HG02588 (cell line): ENCODE data around the gene VARS2.

Experiments
- ATAC-seq: cut with Tn5 transposase; IDR thresholded peaks from one replicate; pipeline ENCODE4 v1.9.1; 2021; ENCODE audit warnings: mild to moderate bottlenecking, moderate library complexity; ENCODE audit not compliant: unreplicated experiment

Gene VARS2

GRCh38 chr6:30884521-30885480 lies 29.2 kb upstream of the VARS2 start:
- no peak for ATAC-seq

- ATAC-seq: no peak
Observed at GRCh38 chr6:30885481-30885998, 28.5 kb upstream of the VARS2 start.

GRCh38 chr6:30885999-30886896 lies 27.8 kb upstream of the VARS2 start:
- ATAC-seq: no peak

- ATAC-seq: no peak
Observed at GRCh38 chr6:30886897-30887255, 27.2 kb upstream of the VARS2 start.

DNA sequence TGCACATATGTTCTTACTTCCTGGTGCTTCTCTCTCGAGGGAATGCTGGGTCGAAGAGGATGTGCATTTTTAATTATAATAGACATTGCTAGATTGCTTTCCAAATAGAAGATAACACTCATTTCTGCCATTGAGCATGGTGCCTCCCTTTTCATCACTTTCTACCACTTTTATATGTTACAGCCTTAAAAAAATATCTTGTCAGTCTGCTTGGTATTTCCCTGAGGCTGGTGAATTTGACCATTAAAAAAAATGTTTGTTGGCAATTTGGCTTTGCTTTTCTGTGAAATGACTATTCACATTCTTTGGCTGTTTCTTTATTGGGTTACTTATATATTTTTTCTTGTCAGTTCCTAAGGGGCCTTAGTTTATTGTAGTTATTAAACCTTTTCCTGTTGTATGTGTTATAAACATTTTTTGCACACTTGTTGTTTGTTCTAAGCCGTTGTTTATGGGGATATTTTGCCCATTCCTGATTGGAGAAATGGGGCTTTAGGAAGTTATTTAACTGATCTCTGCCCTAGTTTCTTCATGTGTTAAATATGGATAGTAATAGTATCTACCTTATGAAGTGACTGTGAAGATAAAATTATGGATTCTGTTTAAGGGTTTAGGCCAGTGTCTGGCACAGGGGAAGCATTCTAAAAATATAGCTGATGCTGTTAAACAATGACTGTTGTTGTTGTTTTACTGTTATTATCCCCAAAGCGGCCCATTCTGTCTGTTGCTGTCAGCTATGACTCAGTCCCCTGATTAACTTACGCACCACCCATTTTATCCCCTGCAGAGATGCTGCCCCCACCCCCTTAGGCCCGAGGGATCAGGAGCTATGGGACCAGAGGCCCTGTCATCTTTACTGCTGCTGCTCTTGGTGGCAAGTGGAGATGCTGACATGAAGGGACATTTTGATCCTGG lies 25.9 kb upstream of the VARS2 start:
- no peak for ATAC-seq

- no peak for ATAC-seq
Observed at GRCh38 chr6:30888816-30889495, 25.1 kb upstream of the VARS2 start.

- no peak for ATAC-seq
Observed at GRCh38 chr6:30889496-30889885, 24.5 kb upstream of the VARS2 start.

DNA sequence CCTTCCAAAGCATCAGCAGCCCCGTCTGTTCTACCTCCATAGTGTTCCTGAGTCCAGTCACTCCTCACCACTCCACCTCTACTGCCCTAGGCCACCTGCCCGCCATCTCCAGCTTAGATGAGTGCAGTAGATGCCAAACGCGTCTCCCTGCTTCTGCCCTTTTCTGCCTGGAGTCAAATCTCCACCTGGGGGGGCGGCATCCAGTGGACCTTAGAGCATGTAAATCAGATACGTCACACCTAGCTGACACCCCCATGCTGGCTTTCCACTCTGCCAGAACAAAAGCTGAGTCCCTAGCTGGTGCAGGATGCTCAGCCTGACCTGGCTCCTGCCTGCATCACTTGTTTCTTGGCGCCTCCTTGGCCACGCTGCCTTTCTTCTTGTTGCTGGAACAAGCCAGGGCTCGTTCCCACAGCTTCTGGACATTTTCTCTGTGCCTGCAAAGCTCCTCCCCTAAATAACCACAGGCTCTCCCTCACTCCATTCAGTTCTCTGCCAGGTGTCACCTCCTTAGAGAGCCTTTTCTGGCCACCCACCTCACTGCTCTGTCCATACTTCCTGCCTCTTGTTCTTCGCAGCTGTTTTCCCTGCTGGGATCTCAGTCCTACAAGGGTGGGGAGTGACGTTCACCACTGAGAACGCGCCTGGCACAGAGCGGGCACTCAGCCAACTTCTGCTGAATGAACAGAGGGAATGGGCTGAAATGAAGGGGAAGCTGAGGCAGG lies 24.0 kb upstream of the VARS2 start:
- no peak for ATAC-seq

DNA sequence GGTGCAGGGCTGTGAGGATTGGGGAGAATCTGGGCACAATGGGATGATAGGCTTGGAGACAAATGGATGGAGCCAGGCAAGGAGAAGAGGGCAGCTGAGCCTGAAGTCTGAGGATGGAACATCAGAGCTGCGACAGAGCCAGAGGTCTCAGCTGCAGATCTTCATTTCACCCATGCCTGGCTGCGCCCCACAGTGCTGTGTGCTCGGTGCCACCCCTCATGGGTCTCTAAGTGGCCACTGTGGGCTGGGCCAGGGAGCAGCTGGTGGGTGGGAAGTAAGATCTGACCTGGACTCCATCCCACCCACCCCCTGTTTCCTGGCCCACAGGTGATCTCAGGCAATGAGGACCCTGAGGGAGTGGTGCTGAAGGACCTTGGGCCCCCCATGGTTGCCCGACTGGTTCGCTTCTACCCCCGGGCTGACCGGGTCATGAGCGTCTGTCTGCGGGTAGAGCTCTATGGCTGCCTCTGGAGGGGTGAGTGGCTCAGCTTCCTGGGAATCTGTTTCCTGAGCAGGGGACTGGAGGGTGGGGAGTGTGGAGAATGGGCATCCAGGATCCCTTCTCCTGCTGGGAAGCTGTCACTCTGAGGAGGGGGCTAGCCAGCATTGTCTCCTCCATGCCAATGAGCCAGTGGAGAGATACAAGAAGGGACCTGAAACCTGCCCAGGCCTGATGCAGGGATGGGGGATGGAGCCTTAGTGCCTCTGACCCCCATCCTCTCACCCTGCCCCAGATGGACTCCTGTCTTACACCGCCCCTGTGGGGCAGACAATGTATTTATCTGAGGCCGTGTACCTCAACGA lies 23.2 kb upstream of the VARS2 start:
- no peak for ATAC-seq

- ATAC-seq: no peak
Observed at GRCh38 chr6:30891450-30891723, 22.7 kb upstream of the VARS2 start.

DNA sequence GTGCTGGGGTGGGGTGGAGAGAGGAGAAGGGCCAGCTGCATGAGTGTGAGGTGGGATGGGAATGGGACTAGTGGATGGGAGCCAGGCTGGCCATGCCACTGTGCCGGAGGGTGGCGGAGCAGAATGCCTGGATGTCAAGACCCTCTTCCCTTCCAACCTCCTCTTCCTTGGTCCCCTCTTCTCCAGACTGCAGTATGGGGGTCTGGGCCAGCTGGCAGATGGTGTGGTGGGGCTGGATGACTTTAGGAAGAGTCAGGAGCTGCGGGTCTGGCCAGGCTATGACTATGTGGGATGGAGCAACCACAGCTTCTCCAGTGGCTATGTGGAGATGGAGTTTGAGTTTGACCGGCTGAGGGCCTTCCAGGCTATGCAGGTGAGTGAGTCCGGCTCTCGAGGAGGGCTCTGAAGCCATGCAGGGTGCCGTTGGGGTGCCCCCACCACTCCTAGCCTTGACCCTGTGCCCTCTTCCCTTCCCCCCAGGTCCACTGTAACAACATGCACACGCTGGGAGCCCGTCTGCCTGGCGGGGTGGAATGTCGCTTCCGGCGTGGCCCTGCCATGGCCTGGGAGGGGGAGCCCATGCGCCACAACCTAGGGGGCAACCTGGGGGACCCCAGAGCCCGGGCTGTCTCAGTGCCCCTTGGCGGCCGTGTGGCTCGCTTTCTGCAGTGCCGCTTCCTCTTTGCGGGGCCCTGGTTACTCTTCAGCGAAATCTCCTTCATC lies 22.1 kb upstream of the VARS2 start:
- ATAC-seq: no peak

- ATAC-seq: no peak
Observed at GRCh38 chr6:30893001-30893591, 20.9 kb upstream of the VARS2 start.

DNA sequence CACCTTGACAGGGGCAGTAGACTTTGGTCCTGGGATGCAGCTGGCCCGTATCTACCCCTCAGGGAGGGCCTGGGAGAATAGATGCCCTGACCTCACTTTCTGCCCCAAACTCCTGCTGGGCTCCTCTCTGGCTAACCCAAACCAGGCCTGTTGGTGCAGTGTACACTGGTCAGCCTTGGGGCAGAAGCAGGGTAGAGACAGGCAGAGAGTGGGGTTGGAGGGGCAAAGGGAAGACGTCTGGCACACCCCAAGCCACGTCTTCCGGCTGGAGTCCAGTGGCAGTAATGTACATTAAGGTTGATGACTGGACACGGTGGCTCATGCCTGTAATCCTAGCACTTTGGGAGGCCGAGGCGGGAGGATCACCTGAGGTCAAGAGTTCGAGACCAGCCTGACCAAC lies 20.4 kb upstream of the VARS2 start:
- ATAC-seq: no peak

DNA sequence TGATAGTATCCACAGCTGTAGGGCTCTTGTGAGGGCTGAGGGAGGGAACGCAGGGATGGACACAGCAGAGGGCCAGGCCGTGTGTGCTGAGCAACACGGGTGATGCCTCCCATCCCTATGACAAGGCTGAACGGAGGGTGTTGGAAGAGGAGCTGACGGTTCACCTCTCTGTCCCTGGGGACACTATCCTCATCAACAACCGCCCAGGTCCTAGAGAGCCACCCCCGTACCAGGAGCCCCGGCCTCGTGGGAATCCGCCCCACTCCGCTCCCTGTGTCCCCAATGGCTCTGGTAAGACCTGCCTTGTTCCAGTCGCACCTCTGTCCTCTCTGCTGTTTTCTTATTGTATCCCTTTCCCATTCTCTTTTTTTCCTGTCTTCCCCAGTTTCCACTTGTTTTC lies 19.7 kb upstream of the VARS2 start:
- no peak for ATAC-seq

DNA sequence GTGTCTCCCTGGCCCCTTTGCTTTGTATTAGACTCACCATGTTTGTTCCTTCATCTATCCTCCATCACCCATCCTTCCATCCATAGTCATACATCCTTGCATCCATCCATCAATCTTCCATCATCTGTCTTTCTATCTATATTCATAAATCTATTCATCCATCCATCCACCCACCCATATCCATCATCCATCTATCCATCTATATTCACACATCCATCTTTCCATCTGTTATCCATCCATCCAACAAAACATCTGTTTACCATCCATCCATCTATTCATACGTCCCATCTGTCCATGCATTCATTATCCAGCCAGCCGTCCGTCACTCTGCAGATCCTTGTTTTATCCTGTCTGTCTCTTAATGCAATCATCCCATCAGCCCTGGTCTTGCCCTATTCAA lies 19.1 kb upstream of the VARS2 start:
- ATAC-seq: no peak

- no peak for ATAC-seq
Observed at GRCh38 chr6:30895343-30895742, 18.7 kb upstream of the VARS2 start.

DNA sequence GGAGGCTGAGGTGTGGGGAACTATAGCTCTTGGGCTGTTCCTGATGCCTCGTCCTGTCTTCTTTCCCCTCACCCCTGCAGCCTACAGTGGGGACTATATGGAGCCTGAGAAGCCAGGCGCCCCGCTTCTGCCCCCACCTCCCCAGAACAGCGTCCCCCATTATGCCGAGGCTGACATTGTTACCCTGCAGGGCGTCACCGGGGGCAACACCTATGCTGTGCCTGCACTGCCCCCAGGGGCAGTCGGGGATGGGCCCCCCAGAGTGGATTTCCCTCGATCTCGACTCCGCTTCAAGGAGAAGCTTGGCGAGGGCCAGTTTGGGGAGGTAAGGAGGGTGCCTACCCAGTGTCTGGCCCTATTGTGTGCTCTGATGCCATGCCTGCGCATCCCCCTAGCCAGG lies 17.5 kb upstream of the VARS2 start:
- ATAC-seq: no peak

GRCh38 chr6:30897882-30898281 lies 16.2 kb upstream of the VARS2 start:
- no peak for ATAC-seq
